ENCODE measurements around the gene RASSF10.
"Not testable (repeated sequence)": the region's sequence is repeated elsewhere in the genome, so short reads cannot be mapped to it uniquely, and the experiment has no call there.

RASSF10 gene

GRCh38 chr11:13042873-13043342, 33.8 kb downstream of the RASSF10 start:
- no peak overlapping the region for H3K4me3 ChIP-seq (ENCODE audit: low read depth, low read length)
- no peak for TF ChIP-seq CTCF (IDR thresholded peaks at IDR 0.05; ENCODE audit: low read depth, low read length)

- TF ChIP-seq CTCF (IDR thresholded peaks at IDR 0.05; ENCODE audit: low read depth, low read length), result no peak
- H3K4me3 ChIP-seq (ENCODE audit: low read depth, low read length), result no peak overlapping the region
Measured at GRCh38 chr11:13043912-13044628, 35.0 kb downstream of the RASSF10 start.

GRCh38 chr11:13045089-13045488, 36.0 kb downstream of the RASSF10 start:
- not testable (repeated sequence) for H3K4me3 ChIP-seq (ENCODE audit: low read depth, low read length)

GRCh38 chr11:13045734-13046133, 36.6 kb downstream of the RASSF10 start:
- H3K4me3 ChIP-seq (ENCODE audit: low read depth, low read length), result no peak overlapping the region
- no peak for TF ChIP-seq CTCF (IDR thresholded peaks at IDR 0.05; ENCODE audit: low read depth, low read length)

GRCh38 chr11:13046637-13047570, 37.8 kb downstream of the RASSF10 start:
- no peak for TF ChIP-seq CTCF (IDR thresholded peaks at IDR 0.05; ENCODE audit: low read depth, low read length)
- no peak overlapping the region for H3K4me3 ChIP-seq (ENCODE audit: low read depth, low read length)

GRCh38 chr11:13047884-13048283, 38.8 kb downstream of the RASSF10 start:
- H3K4me3 ChIP-seq (ENCODE audit: low read depth, low read length), result no peak overlapping the region
- no peak for TF ChIP-seq CTCF (IDR thresholded peaks at IDR 0.05; ENCODE audit: low read depth, low read length)

- H3K4me3 ChIP-seq (ENCODE audit: low read depth, low read length), result no peak overlapping the region
- no peak for TF ChIP-seq CTCF (IDR thresholded peaks at IDR 0.05; ENCODE audit: low read depth, low read length)
Measured at GRCh38 chr11:13051257-13051656, 42.1 kb downstream of the RASSF10 start.
